Measurements from ENCODE around the gene SPG7.

SPG7 gene

GRCh38 chr16:89511374-89511773 is 3.2 kb downstream of the SPG7 start:
- TF ChIP-seq CTCF (IDR thresholded peaks at IDR 0.05; ENCODE audit: low read length): no peak
- no peak for TF ChIP-seq EZH2 (IDR thresholded peaks at IDR 0.05; ENCODE audit: borderline replicate concordance, low read length)
- Histone ChIP-seq H4K20me1 (ENCODE audit: insufficient read depth, low read length) (no peaks in the 10 kb centered on the region), H2AFZ (ENCODE audit: low read length) (no peak overlapping the region), H3K36me3 (ENCODE audit: insufficient read depth, low read length) (peaks cover 50% of the 10 kb centered on the region), H3K9me2 (ENCODE audit: low read depth, low read length) (no peaks in the 10 kb centered on the region), H3K79me2 (ENCODE audit: insufficient read depth, low read length) (peaks cover 14% of the 10 kb centered on the region), H3K9ac (ENCODE audit: low read length) (no peak overlapping the region), H3K27me3 (ENCODE audit: insufficient read depth, low read length) (no peaks in the 10 kb centered on the region), H3K4me1 (ENCODE audit: insufficient read depth, low read length, severe bottlenecking) (peaks cover 36% of the 10 kb centered on the region), H3K4me2 (ENCODE audit: low read length) (no peak overlapping the region), H3K4me3 (ENCODE audit: low read depth, low read length, poor library complexity, severe bottlenecking) (no peak overlapping the region), H3K9me3 (ENCODE audit: low read length) (no peaks in the 10 kb centered on the region), H3F3A (ENCODE audit: insufficient read depth, low read length) (no peaks in the 10 kb centered on the region), H3K27ac (ENCODE audit: low read depth, low read length, poor library complexity, severe bottlenecking) (peak overlapping the region; percentile 64)

GRCh38 chr16:89512453-89512852 is 4.2 kb downstream of the SPG7 start:
- Histone ChIP-seq H3K4me2 (ENCODE audit: low read length) (no peak overlapping the region), H2AFZ (ENCODE audit: low read length) (no peak overlapping the region), H3K4me3 (ENCODE audit: low read depth, low read length, poor library complexity, severe bottlenecking) (no peak overlapping the region), H3K4me1 (ENCODE audit: insufficient read depth, low read length, severe bottlenecking) (peaks cover 26% of the 10 kb centered on the region), H3K27ac (ENCODE audit: low read depth, low read length, poor library complexity, severe bottlenecking) (no peak overlapping the region), H3K9ac (ENCODE audit: low read length) (no peak overlapping the region), H3K9me3 (ENCODE audit: low read length) (no peaks in the 10 kb centered on the region), H3K79me2 (ENCODE audit: insufficient read depth, low read length) (peaks cover 14% of the 10 kb centered on the region), H3F3A (ENCODE audit: insufficient read depth, low read length) (no peaks in the 10 kb centered on the region), H3K36me3 (ENCODE audit: insufficient read depth, low read length) (peaks cover 61% of the 10 kb centered on the region), H4K20me1 (ENCODE audit: insufficient read depth, low read length) (no peaks in the 10 kb centered on the region), H3K9me2 (ENCODE audit: low read depth, low read length) (no peaks in the 10 kb centered on the region), H3K27me3 (ENCODE audit: insufficient read depth, low read length) (no peaks in the 10 kb centered on the region)
- TF ChIP-seq EZH2 (IDR thresholded peaks at IDR 0.05; ENCODE audit: borderline replicate concordance, low read length) (no peak), CTCF (IDR thresholded peaks at IDR 0.05; ENCODE audit: low read length) (no peak)

- no peaks in the 10 kb centered on the region for H3F3A ChIP-seq (ENCODE audit: insufficient read depth, low read length)
- no peak overlapping the region for H3K27ac ChIP-seq (ENCODE audit: low read depth, low read length, poor library complexity, severe bottlenecking)
- no peak overlapping the region for H3K9ac ChIP-seq (ENCODE audit: low read length)
- TF ChIP-seq CTCF (IDR thresholded peaks at IDR 0.05; ENCODE audit: low read length): no peak
- no peak for TF ChIP-seq EZH2 (IDR thresholded peaks at IDR 0.05; ENCODE audit: borderline replicate concordance, low read length)
- H3K4me3 ChIP-seq (ENCODE audit: low read depth, low read length, poor library complexity, severe bottlenecking): no peak overlapping the region
- H3K9me3 ChIP-seq (ENCODE audit: low read length): no peaks in the 10 kb centered on the region
- H3K4me1 ChIP-seq (ENCODE audit: insufficient read depth, low read length, severe bottlenecking): no peaks in the 10 kb centered on the region
- H3K36me3 ChIP-seq (ENCODE audit: insufficient read depth, low read length): peaks cover 87% of the 10 kb centered on the region
- H2AFZ ChIP-seq (ENCODE audit: low read length): no peak overlapping the region
- no peak overlapping the region for H3K4me2 ChIP-seq (ENCODE audit: low read length)
- no peaks in the 10 kb centered on the region for H4K20me1 ChIP-seq (ENCODE audit: insufficient read depth, low read length)
- no peaks in the 10 kb centered on the region for H3K9me2 ChIP-seq (ENCODE audit: low read depth, low read length)
- H3K79me2 ChIP-seq (ENCODE audit: insufficient read depth, low read length): peaks cover 3% of the 10 kb centered on the region; the same call in 1 of the 2 replicates
- H3K27me3 ChIP-seq (ENCODE audit: insufficient read depth, low read length): no peaks in the 10 kb centered on the region
Measured at GRCh38 chr16:89517128-89517527, 8.9 kb downstream of the SPG7 start.
